ENCODE measurements around the gene PRPF39. TPM values are rescaled to one million over a fixed set of nuclear protein-coding genes. Genes with fewer than 3 reads are reported as not detected.

The PRPF39 gene
- total RNA-seq, 1 experiment from 2014 or later, result 32.3 TPM

GRCh38 chr14:45135156-45135555 lies 51.2 kb downstream of the PRPF39 start:
- no peak for DNase-seq (ENCODE audit: low spot score)
- Mint-ChIP-seq H3K27me3 (ENCODE audit: low read depth) (no peaks in the 10 kb centered on the region), H3K4me3 (peak overlapping the region; percentile 99), H3K9me3 (no peaks in the 10 kb centered on the region), H3K27ac (peak overlapping the region; percentile 95), H3K36me3 (no peaks in the 10 kb centered on the region; the same call in 1 of the 2 replicates), H3K4me1 (peaks cover 18% of the 10 kb centered on the region)
- ChIA-PET CTCF (no interaction called here), POLR2A (interaction anchor here (0.5 kb wide), 1 partner anchor 116 kb away, joined by 3 read pairs; no protein-coding TSS in a partner anchor)
- no peak for TF ChIP-seq OVOL2 (CRISPR knock-in tag; IDR thresholded peaks at IDR 0.05; ENCODE audit: borderline replicate concordance)
- TF ChIP-seq CREM (CRISPR knock-in tag; IDR thresholded peaks at IDR 0.05), result no peak
- TF ChIP-seq PRDM15 (CRISPR knock-in tag; IDR thresholded peaks at IDR 0.05), result no peak
- no peak for TF ChIP-seq HMGA2 (CRISPR knock-in tag; IDR thresholded peaks at IDR 0.05)
- no peak for TF ChIP-seq TP53 (CRISPR knock-in tag; IDR thresholded peaks at IDR 0.05)
- TF ChIP-seq FOXP4 (CRISPR knock-in tag; IDR thresholded peaks at IDR 0.05), result no peak
- no peak for TF ChIP-seq ATF3 (CRISPR knock-in tag; conservative IDR thresholded peaks at IDR 0.05)
- no peak for TF ChIP-seq MXD4 (CRISPR knock-in tag; IDR thresholded peaks at IDR 0.05; ENCODE audit: borderline replicate concordance)
- TF ChIP-seq ZBTB21 (CRISPR knock-in tag; IDR thresholded peaks at IDR 0.05; ENCODE audit: borderline replicate concordance), result no peak
- no peak for TF ChIP-seq IRF1 (CRISPR knock-in tag; IDR thresholded peaks at IDR 0.05)
- TF ChIP-seq FOXJ3 (CRISPR knock-in tag; IDR thresholded peaks at IDR 0.05; ENCODE audit: borderline replicate concordance), result no peak
- no peak for TF ChIP-seq IRF2 (CRISPR knock-in tag; IDR thresholded peaks at IDR 0.05; ENCODE audit: borderline replicate concordance, low read depth)
- no peak for TF ChIP-seq ZNF263 (CRISPR knock-in tag; IDR thresholded peaks at IDR 0.05; ENCODE audit: low read depth)
- no peak for TF ChIP-seq MAX (CRISPR knock-in tag; IDR thresholded peaks at IDR 0.05)
- no peak for TF ChIP-seq EMX1 (CRISPR knock-in tag; IDR thresholded peaks at IDR 0.05)
- TF ChIP-seq ATF2 (CRISPR knock-in tag; IDR thresholded peaks at IDR 0.05; ENCODE audit: borderline replicate concordance, low read depth), result no peak
- no peak for TF ChIP-seq E2F1 (CRISPR knock-in tag; IDR thresholded peaks at IDR 0.05)
- TF ChIP-seq JUN (CRISPR knock-in tag; IDR thresholded peaks at IDR 0.05), result no peak
- ATAC-seq, result no peak
